Measurements from ENCODE around the gene DNAJB14. TPM values are rescaled to one million over a fixed set of nuclear protein-coding genes. Genes with fewer than 3 reads are reported as not detected.

The DNAJB14 gene
- total RNA-seq, 1 experiment from 2014 or later = 52.5 TPM

DNA sequence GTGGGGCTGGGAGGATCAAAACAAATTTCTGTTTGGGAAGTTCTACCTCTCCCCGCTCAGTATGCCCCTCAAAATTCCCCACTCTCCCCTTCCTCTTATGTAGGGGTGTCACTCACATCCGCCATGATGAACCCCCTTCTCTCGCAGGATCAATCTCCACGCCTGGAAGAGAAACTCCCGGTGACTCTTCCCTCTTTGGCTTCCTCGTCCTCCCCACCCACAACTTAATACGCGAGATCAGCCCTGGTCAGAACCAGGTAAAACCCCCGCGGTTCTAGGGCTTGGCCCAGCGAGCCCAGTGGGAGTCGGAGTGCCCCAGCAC, 52.6 kb downstream of the DNAJB14 start:
- Histone ChIP-seq H3K4me3 (replicated peaks in 1 of 2; ENCODE audit: low read depth in 1 of 2, low read length in 2 of 2) (peak overlapping the region; percentile 76 to 81), H3K79me2 (ENCODE audit: insufficient read depth, low read length) (peaks cover 33% of the 10 kb centered on the region), H4K20me1 (ENCODE audit: insufficient read depth) (no peaks in the 10 kb centered on the region), H3K9me3 (ENCODE audit: control insufficient read depth in 1 of 2, insufficient read depth in 1 of 2, low read depth in 1 of 2, low read length in 2 of 2) (no peaks in the 10 kb centered on the region), H3K4me1 (ENCODE audit: control insufficient read depth in 1 of 2, insufficient read depth in 2 of 2, low read length in 2 of 2) (peaks cover 4 to 18% of the 10 kb centered on the region in 2 experiments; a peak in 3 of 4 replicates), H3K4me2 (ENCODE audit: low read length) (peak overlapping the region; percentile 91), H3K27ac (ENCODE audit: low read depth, low read length) (peak overlapping the region; percentile 31), H3K9ac (ENCODE audit: low read length) (peak overlapping the region; percentile 63), H3K36me3 (ENCODE audit: control insufficient read depth in 1 of 2, insufficient read depth in 2 of 2, low read length in 2 of 2) (no peaks in the 10 kb centered on the region; a peak in 1 of 4 replicates), H2AFZ (ENCODE audit: low read depth, low read length, poor library complexity, severe bottlenecking) (no peak overlapping the region), H3K9me2 (ENCODE audit: insufficient read depth) (no peaks in the 10 kb centered on the region), H3K27me3 (ENCODE audit: insufficient read depth, low read length) (no peaks in the 10 kb centered on the region)
- BruUV-seq (replicated peaks) = no TSS peak
- TF ChIP-seq, protein P1, sequence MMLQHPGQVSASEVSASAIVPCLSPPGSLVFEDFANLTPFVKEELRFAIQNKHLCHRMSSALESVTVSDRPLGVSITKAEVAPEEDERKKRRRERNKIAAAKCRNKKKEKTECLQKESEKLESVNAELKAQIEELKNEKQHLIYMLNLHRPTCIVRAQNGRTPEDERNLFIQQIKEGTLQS (IDR thresholded peaks at IDR 0.05) = no peak
- no peak for TF ChIP-seq EZH2 (IDR thresholded peaks at IDR 0.05)
- TF ChIP-seq POLR2AphosphoS5 (IDR thresholded peaks at IDR 0.05; ENCODE audit: low read depth, low read length) = no peak
- TF ChIP-seq SIN3A (IDR thresholded peaks at IDR 0.05; ENCODE audit: low read depth) = no peak
- no peak for TF ChIP-seq ELF1 (IDR thresholded peaks at IDR 0.05; ENCODE audit: borderline replicate concordance, low read depth)
- no peak for TF ChIP-seq POLR2A (IDR thresholded peaks at IDR 0.05; ENCODE audit: borderline replicate concordance, extremely low read depth, insufficient read depth, insufficient read length)
- TF ChIP-seq, protein P2, sequence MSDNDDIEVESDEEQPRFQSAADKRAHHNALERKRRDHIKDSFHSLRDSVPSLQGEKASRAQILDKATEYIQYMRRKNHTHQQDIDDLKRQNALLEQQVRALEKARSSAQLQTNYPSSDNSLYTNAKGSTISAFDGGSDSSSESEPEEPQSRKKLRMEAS (IDR thresholded peaks at IDR 0.05) = no peak
- no peak for TF ChIP-seq SRF (IDR thresholded peaks at IDR 0.05; ENCODE audit: low read depth)
- TF ChIP-seq, protein P3, sequence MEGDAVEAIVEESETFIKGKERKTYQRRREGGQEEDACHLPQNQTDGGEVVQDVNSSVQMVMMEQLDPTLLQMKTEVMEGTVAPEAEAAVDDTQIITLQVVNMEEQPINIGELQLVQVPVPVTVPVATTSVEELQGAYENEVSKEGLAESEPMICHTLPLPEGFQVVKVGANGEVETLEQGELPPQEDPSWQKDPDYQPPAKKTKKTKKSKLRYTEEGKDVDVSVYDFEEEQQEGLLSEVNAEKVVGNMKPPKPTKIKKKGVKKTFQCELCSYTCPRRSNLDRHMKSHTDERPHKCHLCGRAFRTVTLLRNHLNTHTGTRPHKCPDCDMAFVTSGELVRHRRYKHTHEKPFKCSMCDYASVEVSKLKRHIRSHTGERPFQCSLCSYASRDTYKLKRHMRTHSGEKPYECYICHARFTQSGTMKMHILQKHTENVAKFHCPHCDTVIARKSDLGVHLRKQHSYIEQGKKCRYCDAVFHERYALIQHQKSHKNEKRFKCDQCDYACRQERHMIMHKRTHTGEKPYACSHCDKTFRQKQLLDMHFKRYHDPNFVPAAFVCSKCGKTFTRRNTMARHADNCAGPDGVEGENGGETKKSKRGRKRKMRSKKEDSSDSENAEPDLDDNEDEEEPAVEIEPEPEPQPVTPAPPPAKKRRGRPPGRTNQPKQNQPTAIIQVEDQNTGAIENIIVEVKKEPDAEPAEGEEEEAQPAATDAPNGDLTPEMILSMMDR (IDR thresholded peaks at IDR 0.05 in 2 of 3, conservative IDR thresholded peaks at IDR 0.05 in 1 of 3; ENCODE audit: borderline replicate concordance in 1 of 3, insufficient read depth in 1 of 3, low read depth in 2 of 3, low read length in 2 of 3) = no peak
- TF ChIP-seq RAD21 (IDR thresholded peaks at IDR 0.05; ENCODE audit: low read depth) = no peak
- TF ChIP-seq ZFX (IDR thresholded peaks at IDR 0.05) = no peak
- no peak for TF ChIP-seq JUND (IDR thresholded peaks at IDR 0.05)
- TF ChIP-seq TCF7L2 (IDR thresholded peaks at IDR 0.05; ENCODE audit: borderline replicate concordance, extremely low read depth, insufficient read depth, insufficient read length) = no peak
- TF ChIP-seq, protein P4, sequence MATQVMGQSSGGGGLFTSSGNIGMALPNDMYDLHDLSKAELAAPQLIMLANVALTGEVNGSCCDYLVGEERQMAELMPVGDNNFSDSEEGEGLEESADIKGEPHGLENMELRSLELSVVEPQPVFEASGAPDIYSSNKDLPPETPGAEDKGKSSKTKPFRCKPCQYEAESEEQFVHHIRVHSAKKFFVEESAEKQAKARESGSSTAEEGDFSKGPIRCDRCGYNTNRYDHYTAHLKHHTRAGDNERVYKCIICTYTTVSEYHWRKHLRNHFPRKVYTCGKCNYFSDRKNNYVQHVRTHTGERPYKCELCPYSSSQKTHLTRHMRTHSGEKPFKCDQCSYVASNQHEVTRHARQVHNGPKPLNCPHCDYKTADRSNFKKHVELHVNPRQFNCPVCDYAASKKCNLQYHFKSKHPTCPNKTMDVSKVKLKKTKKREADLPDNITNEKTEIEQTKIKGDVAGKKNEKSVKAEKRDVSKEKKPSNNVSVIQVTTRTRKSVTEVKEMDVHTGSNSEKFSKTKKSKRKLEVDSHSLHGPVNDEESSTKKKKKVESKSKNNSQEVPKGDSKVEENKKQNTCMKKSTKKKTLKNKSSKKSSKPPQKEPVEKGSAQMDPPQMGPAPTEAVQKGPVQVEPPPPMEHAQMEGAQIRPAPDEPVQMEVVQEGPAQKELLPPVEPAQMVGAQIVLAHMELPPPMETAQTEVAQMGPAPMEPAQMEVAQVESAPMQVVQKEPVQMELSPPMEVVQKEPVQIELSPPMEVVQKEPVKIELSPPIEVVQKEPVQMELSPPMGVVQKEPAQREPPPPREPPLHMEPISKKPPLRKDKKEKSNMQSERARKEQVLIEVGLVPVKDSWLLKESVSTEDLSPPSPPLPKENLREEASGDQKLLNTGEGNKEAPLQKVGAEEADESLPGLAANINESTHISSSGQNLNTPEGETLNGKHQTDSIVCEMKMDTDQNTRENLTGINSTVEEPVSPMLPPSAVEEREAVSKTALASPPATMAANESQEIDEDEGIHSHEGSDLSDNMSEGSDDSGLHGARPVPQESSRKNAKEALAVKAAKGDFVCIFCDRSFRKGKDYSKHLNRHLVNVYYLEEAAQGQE (IDR thresholded peaks at IDR 0.05; ENCODE audit: low read depth) = no peak
- TF ChIP-seq, protein P5, sequence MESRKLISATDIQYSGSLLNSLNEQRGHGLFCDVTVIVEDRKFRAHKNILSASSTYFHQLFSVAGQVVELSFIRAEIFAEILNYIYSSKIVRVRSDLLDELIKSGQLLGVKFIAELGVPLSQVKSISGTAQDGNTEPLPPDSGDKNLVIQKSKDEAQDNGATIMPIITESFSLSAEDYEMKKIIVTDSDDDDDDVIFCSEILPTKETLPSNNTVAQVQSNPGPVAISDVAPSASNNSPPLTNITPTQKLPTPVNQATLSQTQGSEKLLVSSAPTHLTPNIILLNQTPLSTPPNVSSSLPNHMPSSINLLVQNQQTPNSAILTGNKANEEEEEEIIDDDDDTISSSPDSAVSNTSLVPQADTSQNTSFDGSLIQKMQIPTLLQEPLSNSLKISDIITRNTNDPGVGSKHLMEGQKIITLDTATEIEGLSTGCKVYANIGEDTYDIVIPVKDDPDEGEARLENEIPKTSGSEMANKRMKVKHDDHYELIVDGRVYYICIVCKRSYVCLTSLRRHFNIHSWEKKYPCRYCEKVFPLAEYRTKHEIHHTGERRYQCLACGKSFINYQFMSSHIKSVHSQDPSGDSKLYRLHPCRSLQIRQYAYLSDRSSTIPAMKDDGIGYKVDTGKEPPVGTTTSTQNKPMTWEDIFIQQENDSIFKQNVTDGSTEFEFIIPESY (IDR thresholded peaks at IDR 0.05; ENCODE audit: extremely low read depth, insufficient replicate concordance, low read length) = no peak
- TF ChIP-seq SP1 (IDR thresholded peaks at IDR 0.05; ENCODE audit: low read depth) = no peak
- TF ChIP-seq ZNF274 (IDR thresholded peaks at IDR 0.05; ENCODE audit: low read depth, low read length) = no peak
- DNase-seq (ENCODE audit: low read depth, low spot score) (no peak), ATAC-seq (no peak)
- POLR2A ChIA-PET = interaction anchor here (1.4 to 1.6 kb wide), 2 partner anchors 48 to 57 kb away, joined by 3 to 8 read pairs; partner anchors contain the start of gene H2AZ1
- CTCF ChIA-PET = interaction anchor here (1.0 to 1.6 kb wide), 3 partner anchors 8 to 330 kb away, joined by 3 to 8 read pairs (median 6); partner anchors contain the start of gene TRMT10A
- intact Hi-C loops (cut with micrococcal nuclease) = loop anchor here (5.0 kb wide), 1 partner anchor 54 kb away; the partner anchor contains the start of gene DNAJB14
- RAD21 ChIA-PET (ENCODE audit: low non-redundant PET in 1 of 2, low total read pairs in 2 of 2, uncharacterized antibody in 2 of 2, unreplicated experiment in 2 of 2) = no interaction called here

Measured in HCT116 (cell line).